Gastroesophageal sphincter (tissue), 4 donors: ENCODE measurements around the gene ZSCAN5C. TPM values are rescaled to one million over a fixed set of nuclear protein-coding genes. Genes with fewer than 3 reads are reported as not detected.
"Not testable (repeated sequence)": the region's sequence is repeated elsewhere in the genome, so short reads cannot be mapped to it uniquely, and the experiment has no call there.

Source experiments
- ATAC-seq: fragments of 150-250 bp; one replicate; pipeline ENCODE4 v1.9.1; 2016; ENCODE audit warnings: mild to moderate bottlenecking, moderate library complexity
- H3K27ac ChIP-seq, 4 donors: fragments of 200-600 bp; sonication (generic) in 3 of 4; 1 replicate in 3 of 4; 2 replicates in 1 of 4; pipeline ENCODE4 v1.5.1; 2016 to 2019
- H3K27me3 ChIP-seq: fragments of 200-600 bp; sonication (generic); one replicate; pipeline ENCODE4 v1.5.1; 2019
- H3K36me3 ChIP-seq, 2 donors: fragments of 200-600 bp; sonication (generic); one replicate each; pipeline ENCODE4 v1.5.1; 2019; ENCODE audit warnings: control low read depth in 1 of 2
- H3K4me1 ChIP-seq, 3 donors: fragments of 200-600 bp; sonication (generic); 1 replicate in 2 of 3; 2 replicates in 1 of 3; pipeline ENCODE4 v1.5.1; 2016 to 2019; ENCODE audit warnings: control low read depth in 2 of 3
- H3K4me3 ChIP-seq, 2 donors: fragments of 200-600 bp; sonication (generic); one replicate each; pipeline ENCODE4 v1.5.1; 2019; ENCODE audit warnings: mild to moderate bottlenecking in 1 of 2, moderate library complexity in 1 of 2
- H3K9me3 ChIP-seq, 3 donors: fragments of 200-600 bp; sonication (generic); one replicate each; pipeline ENCODE4 v1.5.1; 2017 to 2019; ENCODE audit warnings: control low read depth in 2 of 3
- CTCF ChIP-seq, 4 experiments: fragments of 200-600 bp in 2 of 4; fragments of 450-650 bp in 2 of 4; sonication (generic) in 1 of 4; IDR thresholded peaks; one replicate each; pipeline ENCODE4 v1.5.1; 2017 to 2019; ENCODE audit warnings: antibody characterized with exemption in 4 of 4, mild to moderate bottlenecking in 2 of 4, moderate library complexity in 2 of 4
- EP300 ChIP-seq: sonication (generic); formaldehyde crosslinking; IDR thresholded peaks from one replicate; pipeline ENCODE4 v1.6.1; 2017; ENCODE audit warnings: antibody characterized with exemption, mild to moderate bottlenecking
- POLR2A ChIP-seq, 2 donors: fragments of 450-650 bp; IDR thresholded peaks; one replicate each; pipeline ENCODE4 v1.6.1; 2017; ENCODE audit warnings: antibody characterized with exemption in 2 of 2, mild to moderate bottlenecking in 2 of 2, moderate library complexity in 1 of 2
- POLR2AphosphoS5 ChIP-seq: sonication (generic); formaldehyde crosslinking; IDR thresholded peaks from one replicate; pipeline ENCODE4 v1.6.1; 2017; ENCODE audit warnings: antibody characterized with exemption
- WGBS, 2 donors: methylation state at CpG; one replicate each; pipeline ENCODE4 v1.1.5; 2018; ENCODE audit warnings: low coverage in 1 of 2; 5-methylcytosine and 5-hydroxymethylcytosine counted together
- total RNA-seq, 4 donors: library from RNA; depleted of rRNA; stranded (reverse); fragments of >200 nt; gene quantifications; one replicate each; pipeline ENCODE4 v1.1.0, GENCODE V29; 2016

ZSCAN5C gene
- total RNA-seq, 4 donors from 2014 or later, result not detected

- 77% methylated on average over 3 of the region's 17 CpGs; no CpG with 5 or more reads in 1 of the 2 donors for WGBS, 2 donors
- Histone ChIP-seq H3K27me3 (peaks cover 39% of the 10 kb centered on the region), H3K9me3 (no peaks in the 10 kb centered on the region), H3K27ac (no peak overlapping the region), H3K4me3 (no peak overlapping the region), H3K36me3 (no peaks in the 10 kb centered on the region), H3K4me1 (no peaks in the 10 kb centered on the region)
- no peak for ATAC-seq
- TF ChIP-seq POLR2A (IDR thresholded peaks at IDR 0.05) (no peak), POLR2AphosphoS5 (no peak), EP300 (no peak), CTCF (IDR thresholded peaks at IDR 0.05) (no peak)
Measured at GRCh38 chr19:56189785-56190184, 12.3 kb upstream of the ZSCAN5C start.

- H3K4me3 ChIP-seq, result no peak overlapping the region
- no peak for TF ChIP-seq POLR2AphosphoS5
- no peak for TF ChIP-seq EP300
- no peak for TF ChIP-seq CTCF (IDR thresholded peaks at IDR 0.05)
- no peak for TF ChIP-seq POLR2A (IDR thresholded peaks at IDR 0.05)
- no peaks in the 10 kb centered on the region for H3K9me3 ChIP-seq
- 86 to 100% methylated on average over 1 to 5 of the region's 7 CpGs for WGBS, 2 donors
- no peaks in the 10 kb centered on the region for H3K36me3 ChIP-seq
- H3K27me3 ChIP-seq, result peaks cover 34% of the 10 kb centered on the region
- H3K4me1 ChIP-seq, result no peaks in the 10 kb centered on the region
- ATAC-seq, result no peak
- H3K27ac ChIP-seq, result no peak overlapping the region
Measured at GRCh38 chr19:56191115-56191514, 11.0 kb upstream of the ZSCAN5C start.

GRCh38 chr19:56191711-56192110, 10.4 kb upstream of the ZSCAN5C start:
- 33 to 80% methylated on average over 1 to 9 of the region's 10 CpGs for WGBS, 2 donors
- Histone ChIP-seq H3K4me3 (no peak overlapping the region), H3K36me3 (no peaks in the 10 kb centered on the region), H3K9me3 (no peaks in the 10 kb centered on the region), H3K4me1 (no peaks in the 10 kb centered on the region), H3K27me3 (peaks cover 30% of the 10 kb centered on the region), H3K27ac (no peak overlapping the region)
- no peak for TF ChIP-seq POLR2AphosphoS5
- TF ChIP-seq CTCF (IDR thresholded peaks at IDR 0.05), result no peak
- TF ChIP-seq EP300, result no peak
- no peak for TF ChIP-seq POLR2A (IDR thresholded peaks at IDR 0.05)
- no peak for ATAC-seq

GRCh38 chr19:56193981-56194640, 8.0 kb upstream of the ZSCAN5C start:
- TF ChIP-seq EP300 (no peak), POLR2AphosphoS5 (no peak), POLR2A (IDR thresholded peaks at IDR 0.05) (no peak), CTCF (IDR thresholded peaks at IDR 0.05) (no peak)
- H3K4me3 ChIP-seq, result no peak overlapping the region
- no peaks in the 10 kb centered on the region for H3K9me3 ChIP-seq
- no peaks in the 10 kb centered on the region for H3K4me1 ChIP-seq
- 75 to 85% methylated on average over 5 to 9 of the region's 12 CpGs for WGBS, 2 donors
- peaks cover 29% of the 10 kb centered on the region for H3K27me3 ChIP-seq
- no peak overlapping the region for H3K27ac ChIP-seq
- no peaks in the 10 kb centered on the region for H3K36me3 ChIP-seq
- ATAC-seq, result no peak

GRCh38 chr19:56197646-56198045, 4.4 kb upstream of the ZSCAN5C start, which contains the start of gene ZSCAN5B:
ZSCAN5B (minus strand) TSS chr19:56197783; CDS start chr19:56193052, 4,731 bp downstream.
- H3K36me3 ChIP-seq, H3K27ac ChIP-seq, H3K9me3 ChIP-seq, ATAC-seq, H3K4me3 ChIP-seq, H3K4me1 ChIP-seq: not testable (repeated sequence)
- peaks cover 23% of the 10 kb centered on the region for H3K27me3 ChIP-seq
- WGBS, 2 donors, result 78 to 87% methylated on average over 7 to 17 of the region's 23 CpGs
